ENCODE results near the gene DPH3. TPM values are rescaled to one million over a fixed set of nuclear protein-coding genes. Genes with fewer than 3 reads are reported as not detected.
"Not testable (repeated sequence)": the region's sequence is repeated elsewhere in the genome, so short reads cannot be mapped to it uniquely, and the experiment has no call there.

Gene DPH3
- total RNA-seq (36.9 and 45.1 TPM in 2 replicates), polyA plus RNA-seq (51.8 and 55.0 TPM in 2 replicates)

DNA sequence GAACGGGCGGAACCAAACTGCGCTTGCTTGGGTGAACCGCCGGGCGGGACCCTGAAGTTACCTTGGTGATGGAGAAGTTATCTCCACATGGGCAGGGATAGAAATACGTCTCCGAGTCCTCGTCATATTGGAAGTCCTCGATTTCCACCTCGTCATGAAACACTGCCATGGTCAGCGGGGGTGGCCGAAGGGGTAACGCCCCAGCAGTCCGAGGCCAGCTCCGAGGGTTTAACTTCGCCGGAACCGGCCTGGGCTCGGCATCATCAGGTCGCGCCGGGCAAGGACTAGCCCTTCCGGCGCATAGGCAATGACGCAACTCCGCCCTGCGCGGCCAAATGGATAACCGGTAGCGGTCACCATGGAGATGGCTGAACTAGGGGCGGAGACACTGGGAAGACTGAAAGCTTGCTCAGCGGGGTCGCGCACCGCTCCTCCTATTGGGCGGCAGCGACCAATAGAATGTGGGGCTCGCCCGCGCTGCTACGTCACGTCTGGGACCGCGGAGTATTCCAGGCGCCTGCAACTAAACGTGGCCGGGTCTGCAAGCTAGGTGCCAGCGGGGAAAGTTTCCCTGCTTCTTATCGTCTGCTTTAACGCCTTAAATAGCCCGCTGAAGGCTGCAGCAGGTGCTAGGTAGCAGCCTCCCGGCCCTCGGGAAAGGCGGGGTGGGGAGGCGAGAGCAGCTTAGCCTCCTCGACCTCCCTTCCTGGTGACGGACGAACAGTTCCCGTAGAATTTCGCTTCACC lies at the start of gene DPH3, which contains the start of gene OXNAD1:
Gene DPH3 (minus strand): TSS at position 236 of the 747 bp plus-strand sequence. CDS start 67 bp downstream, at position 169.
Gene OXNAD1 (plus strand): TSS at position 505 of the 747 bp plus-strand sequence. CDS start 5,741 bp downstream, outside the sequence.
- peak within 1 kb of the TSS; percentile 53 for H3K4me3 ChIP-seq
- H3K79me2 ChIP-seq = peaks cover 63% of the 10 kb centered on the region
- H3K27ac ChIP-seq = peak within 1 kb of the TSS; percentile 83
- peak within 1 kb of the TSS; percentile 90 for H3K4me2 ChIP-seq
- H3K9me3 ChIP-seq (ENCODE audit: low read depth) = no peaks in the 10 kb centered on the region
- TF ChIP-seq EZH2phosphoT487 (IDR thresholded peaks at IDR 0.05; ENCODE audit: low read depth, severe bottlenecking, unreplicated experiment) (no peak), EZH2 (IDR thresholded peaks at IDR 0.05; ENCODE audit: borderline replicate concordance) (no peak)
- TF ChIP-seq, protein P1, sequence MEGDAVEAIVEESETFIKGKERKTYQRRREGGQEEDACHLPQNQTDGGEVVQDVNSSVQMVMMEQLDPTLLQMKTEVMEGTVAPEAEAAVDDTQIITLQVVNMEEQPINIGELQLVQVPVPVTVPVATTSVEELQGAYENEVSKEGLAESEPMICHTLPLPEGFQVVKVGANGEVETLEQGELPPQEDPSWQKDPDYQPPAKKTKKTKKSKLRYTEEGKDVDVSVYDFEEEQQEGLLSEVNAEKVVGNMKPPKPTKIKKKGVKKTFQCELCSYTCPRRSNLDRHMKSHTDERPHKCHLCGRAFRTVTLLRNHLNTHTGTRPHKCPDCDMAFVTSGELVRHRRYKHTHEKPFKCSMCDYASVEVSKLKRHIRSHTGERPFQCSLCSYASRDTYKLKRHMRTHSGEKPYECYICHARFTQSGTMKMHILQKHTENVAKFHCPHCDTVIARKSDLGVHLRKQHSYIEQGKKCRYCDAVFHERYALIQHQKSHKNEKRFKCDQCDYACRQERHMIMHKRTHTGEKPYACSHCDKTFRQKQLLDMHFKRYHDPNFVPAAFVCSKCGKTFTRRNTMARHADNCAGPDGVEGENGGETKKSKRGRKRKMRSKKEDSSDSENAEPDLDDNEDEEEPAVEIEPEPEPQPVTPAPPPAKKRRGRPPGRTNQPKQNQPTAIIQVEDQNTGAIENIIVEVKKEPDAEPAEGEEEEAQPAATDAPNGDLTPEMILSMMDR (IDR thresholded peaks at IDR 0.05; ENCODE audit: poor library complexity) = no peak
- under 1% methylated on average over 61 of the region's 61 CpGs for WGBS (ENCODE audit: low lambda C conversion rate, missing lambda C conversion rate)
- peaks cover 23% of the 10 kb centered on the region for H3K4me1 ChIP-seq (ENCODE audit: insufficient read depth)
- DNase-seq (ENCODE audit: low spot score) = peak; percentile 100
- peak within 1 kb of the TSS; percentile 54 for H2AFZ ChIP-seq
- H3K36me3 ChIP-seq (replicated peaks; ENCODE audit: insufficient read depth, low read depth) = no peaks in the 10 kb centered on the region
- H3K9me2 ChIP-seq (replicated peaks; ENCODE audit: insufficient read depth) = no peaks in the 10 kb centered on the region
- H4K20me1 ChIP-seq (ENCODE audit: insufficient read depth, poor library complexity, severe bottlenecking) = no peaks in the 10 kb centered on the region
- H3K27me3 ChIP-seq = no peaks in the 10 kb centered on the region

DNA sequence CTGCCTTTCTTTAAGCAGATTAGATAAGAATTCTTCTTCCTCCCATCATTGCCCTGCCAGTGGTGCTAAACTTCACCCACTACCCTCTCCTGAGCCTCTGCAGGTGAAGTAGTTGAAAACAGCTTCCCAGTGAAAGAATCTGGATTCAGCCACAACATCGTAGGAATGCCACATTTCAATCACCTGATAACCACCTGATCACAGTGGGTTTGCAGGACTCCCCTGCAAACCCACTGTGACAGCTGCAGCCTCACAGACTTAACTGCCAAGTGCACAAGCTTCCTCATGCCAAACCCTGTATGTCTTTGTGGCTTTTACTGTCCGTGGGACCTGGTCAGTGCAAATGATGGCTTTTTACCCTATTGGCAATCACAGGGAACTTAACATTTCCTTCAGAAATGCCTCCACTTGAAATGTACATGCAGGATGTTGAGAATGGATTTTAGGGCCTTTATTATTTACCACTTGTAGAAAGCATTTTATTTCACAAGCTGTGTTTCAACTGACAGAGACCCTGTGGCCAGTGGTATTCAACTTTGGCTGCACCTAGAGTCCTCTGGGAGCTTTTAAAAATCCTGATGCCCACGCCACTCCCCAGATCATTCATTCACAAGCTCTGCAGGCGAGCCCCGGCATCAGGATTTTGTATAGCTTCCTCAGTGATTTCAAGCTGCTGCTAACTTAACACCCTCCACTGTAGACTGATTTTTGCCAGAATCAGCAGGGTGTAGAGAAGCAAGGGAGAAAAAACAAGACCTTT lies 49.3 kb upstream of the DPH3 start:
- no peaks in the 10 kb centered on the region for H3K9me3 ChIP-seq (ENCODE audit: low read depth)
- no peak overlapping the region for H2AFZ ChIP-seq
- H3K27ac ChIP-seq = no peak overlapping the region
- no peaks in the 10 kb centered on the region for H3K4me1 ChIP-seq (ENCODE audit: insufficient read depth)
- H3K27me3 ChIP-seq = no peaks in the 10 kb centered on the region
- no peak overlapping the region for H3K4me3 ChIP-seq
- WGBS (ENCODE audit: low lambda C conversion rate, missing lambda C conversion rate) = 72% methylated on average over 5 of the region's 5 CpGs
- TF ChIP-seq, protein P1 (IDR thresholded peaks at IDR 0.05; ENCODE audit: poor library complexity) = no peak
- no peak for TF ChIP-seq EZH2phosphoT487 (IDR thresholded peaks at IDR 0.05; ENCODE audit: low read depth, severe bottlenecking, unreplicated experiment)
- no peak for TF ChIP-seq EZH2 (IDR thresholded peaks at IDR 0.05; ENCODE audit: borderline replicate concordance)
- H3K9me2 ChIP-seq (replicated peaks; ENCODE audit: insufficient read depth) = no peaks in the 10 kb centered on the region
- no peaks in the 10 kb centered on the region for H4K20me1 ChIP-seq (ENCODE audit: insufficient read depth, poor library complexity, severe bottlenecking)
- no peak for DNase-seq (ENCODE audit: low spot score)
- H3K4me2 ChIP-seq = no peak overlapping the region
- no peaks in the 10 kb centered on the region for H3K36me3 ChIP-seq (replicated peaks; ENCODE audit: insufficient read depth, low read depth)
- H3K79me2 ChIP-seq = no peaks in the 10 kb centered on the region

DNA sequence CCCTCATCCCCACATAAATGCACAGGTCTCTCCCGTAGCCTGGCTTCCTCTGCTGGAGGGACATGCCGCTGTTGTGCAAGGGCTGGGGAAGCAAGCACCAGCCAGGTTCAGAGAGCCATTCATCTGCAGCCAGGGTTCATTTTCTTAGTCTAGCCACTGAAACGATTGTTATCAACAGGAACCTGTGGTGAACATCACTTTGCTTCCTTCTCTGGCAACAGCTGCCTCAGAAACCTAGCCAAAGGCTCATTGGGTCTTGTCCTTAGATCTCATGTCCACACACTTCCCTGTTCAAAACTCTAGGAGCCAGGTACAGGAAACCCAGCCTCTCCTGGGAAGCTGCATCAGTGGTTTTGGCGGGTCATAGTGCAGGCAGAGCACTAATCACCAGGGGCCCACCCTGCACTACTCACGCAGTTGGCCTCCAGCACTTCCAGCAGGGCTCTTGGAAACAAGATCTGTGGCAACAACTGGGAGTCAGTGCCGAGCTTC lies 47.3 kb upstream of the DPH3 start:
- no peak overlapping the region for H2AFZ ChIP-seq
- no peaks in the 10 kb centered on the region for H3K9me3 ChIP-seq (ENCODE audit: low read depth)
- DNase-seq (ENCODE audit: low spot score) = no peak
- H3K27ac ChIP-seq = no peak overlapping the region
- no peak overlapping the region for H3K4me3 ChIP-seq
- H3K27me3 ChIP-seq = no peaks in the 10 kb centered on the region
- no peaks in the 10 kb centered on the region for H3K4me1 ChIP-seq (ENCODE audit: insufficient read depth)
- no peaks in the 10 kb centered on the region for H3K79me2 ChIP-seq
- no peak overlapping the region for H3K4me2 ChIP-seq
- no peaks in the 10 kb centered on the region for H3K9me2 ChIP-seq (replicated peaks; ENCODE audit: insufficient read depth)
- TF ChIP-seq, protein P1 (IDR thresholded peaks at IDR 0.05; ENCODE audit: poor library complexity) = no peak
- TF ChIP-seq EZH2phosphoT487 (IDR thresholded peaks at IDR 0.05; ENCODE audit: low read depth, severe bottlenecking, unreplicated experiment) (no peak), EZH2 (IDR thresholded peaks at IDR 0.05; ENCODE audit: borderline replicate concordance) (no peak)
- WGBS (ENCODE audit: low lambda C conversion rate, missing lambda C conversion rate) = 64% methylated on average over 6 of the region's 6 CpGs
- no peaks in the 10 kb centered on the region for H3K36me3 ChIP-seq (replicated peaks; ENCODE audit: insufficient read depth, low read depth)
- H4K20me1 ChIP-seq (ENCODE audit: insufficient read depth, poor library complexity, severe bottlenecking) = no peaks in the 10 kb centered on the region

DNA sequence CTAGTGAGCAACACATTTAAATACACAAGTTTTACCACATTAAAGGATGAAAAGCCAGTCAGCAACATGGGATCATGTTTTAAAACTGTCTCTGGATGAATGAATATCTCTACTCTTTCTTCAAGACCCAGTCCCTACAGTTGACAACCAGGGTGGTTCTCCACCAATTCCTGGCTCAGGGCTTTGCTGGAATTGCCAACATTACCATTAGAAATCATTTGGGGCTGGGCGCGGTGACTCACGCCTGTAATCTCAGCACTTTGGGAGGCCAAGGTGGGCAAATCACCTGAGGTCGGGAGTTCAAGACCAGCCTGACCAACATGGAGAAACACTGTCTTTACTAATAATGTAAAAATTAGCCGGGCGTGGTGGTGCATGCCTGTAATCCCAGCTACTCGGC lies 45.7 kb upstream of the DPH3 start:
- not testable (repeated sequence) for H3K27ac ChIP-seq; H2AFZ ChIP-seq; H3K27me3 ChIP-seq; H3K9me2 ChIP-seq (replicated peaks; ENCODE audit: insufficient read depth); DNase-seq (ENCODE audit: low spot score); H4K20me1 ChIP-seq (ENCODE audit: insufficient read depth, poor library complexity, severe bottlenecking); H3K9me3 ChIP-seq (ENCODE audit: low read depth); H3K4me2 ChIP-seq; H3K4me1 ChIP-seq (ENCODE audit: insufficient read depth); H3K36me3 ChIP-seq (replicated peaks; ENCODE audit: insufficient read depth, low read depth); H3K79me2 ChIP-seq; H3K4me3 ChIP-seq
- 97% methylated on average over 7 of the region's 7 CpGs for WGBS (ENCODE audit: low lambda C conversion rate, missing lambda C conversion rate)
